DMS153 treated with DMSO at 0.1 percent for 48 hours (cell line): ENCODE measurements around the gene GAGE10.
A peak's percentile ranks its signal among the peaks of the same experiment; 100 is the strongest.

Experiments
- DNase-seq: peaks from one replicate; lab custom pipeline; 2025; ENCODE audit not compliant: unreplicated experiment; lab: John Stamatoyannopoulos, UW

GAGE10 gene

DNA sequence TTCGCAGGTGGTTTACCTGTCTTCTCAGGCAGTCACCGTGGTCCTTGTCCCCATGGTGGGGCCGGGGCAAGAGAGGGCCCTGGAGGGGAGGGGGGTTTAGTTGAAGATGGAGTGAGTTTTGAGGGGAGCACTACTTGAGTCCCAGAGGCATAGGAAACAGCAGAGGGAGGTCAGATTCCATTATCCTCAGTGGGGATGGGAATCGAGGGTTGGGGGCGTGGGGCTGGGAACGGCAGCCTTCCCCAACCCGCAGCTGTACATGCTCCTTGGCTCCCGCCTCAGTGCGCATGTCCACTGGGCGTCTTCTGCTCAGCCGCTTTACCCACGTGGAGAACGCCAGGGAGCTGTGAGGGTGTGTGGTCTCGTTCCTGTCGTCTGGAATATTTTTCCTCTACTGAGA is at the start of gene GAGE10:
GAGE10 (plus strand) TSS at position 301 of the 400 bp plus-strand sequence. CDS start 1,214 bp downstream, outside the sequence.
- no peak for DNase-seq

GRCh38 chrX:49254639-49255038 is 48.8 kb upstream of the GAGE10 start:
- no peak for DNase-seq

DNA sequence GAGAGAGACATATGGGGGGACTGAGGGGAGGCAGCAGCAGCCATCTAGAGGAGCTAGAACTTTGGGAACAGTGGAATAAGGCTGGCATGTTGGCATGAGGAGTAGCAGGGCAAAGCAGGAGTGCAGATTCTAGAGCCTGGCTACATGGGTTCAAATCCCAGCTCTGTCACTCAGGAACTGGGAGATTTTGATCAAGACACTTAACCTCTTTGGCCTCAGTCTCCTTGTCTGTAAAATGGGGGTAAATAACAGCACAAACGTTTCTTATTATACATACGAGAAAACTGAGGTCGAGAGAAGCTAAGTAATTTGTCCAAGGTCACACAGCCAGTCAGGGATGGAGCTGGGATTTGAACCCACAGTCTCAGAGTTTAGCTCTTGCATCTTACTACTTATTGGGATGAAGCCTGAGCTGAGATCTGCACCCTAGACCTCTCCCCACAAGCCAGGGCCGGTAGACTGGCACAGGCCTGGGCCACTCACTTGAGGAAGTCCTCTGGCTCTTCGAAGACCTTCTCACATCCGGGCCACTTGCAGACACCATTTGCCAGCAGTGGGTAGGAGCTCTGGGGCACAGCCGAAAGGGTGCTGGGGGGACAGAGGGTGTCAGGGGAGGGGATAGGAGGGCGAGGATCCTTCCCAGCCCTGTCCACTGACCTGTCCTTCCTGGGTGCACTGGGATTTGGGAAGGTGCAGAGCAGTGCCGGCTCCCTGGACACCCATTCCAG is 47.0 kb upstream of the GAGE10 start:
- no peak for DNase-seq

- DNase-seq, result no peak
Measured at GRCh38 chrX:49257074-49257790, 46.2 kb upstream of the GAGE10 start.

GRCh38 chrX:49257846-49258748 is 45.3 kb upstream of the GAGE10 start:
- DNase-seq, result no peak

- DNase-seq, result no peak
Measured at GRCh38 chrX:49258749-49259124, 44.7 kb upstream of the GAGE10 start.

DNA sequence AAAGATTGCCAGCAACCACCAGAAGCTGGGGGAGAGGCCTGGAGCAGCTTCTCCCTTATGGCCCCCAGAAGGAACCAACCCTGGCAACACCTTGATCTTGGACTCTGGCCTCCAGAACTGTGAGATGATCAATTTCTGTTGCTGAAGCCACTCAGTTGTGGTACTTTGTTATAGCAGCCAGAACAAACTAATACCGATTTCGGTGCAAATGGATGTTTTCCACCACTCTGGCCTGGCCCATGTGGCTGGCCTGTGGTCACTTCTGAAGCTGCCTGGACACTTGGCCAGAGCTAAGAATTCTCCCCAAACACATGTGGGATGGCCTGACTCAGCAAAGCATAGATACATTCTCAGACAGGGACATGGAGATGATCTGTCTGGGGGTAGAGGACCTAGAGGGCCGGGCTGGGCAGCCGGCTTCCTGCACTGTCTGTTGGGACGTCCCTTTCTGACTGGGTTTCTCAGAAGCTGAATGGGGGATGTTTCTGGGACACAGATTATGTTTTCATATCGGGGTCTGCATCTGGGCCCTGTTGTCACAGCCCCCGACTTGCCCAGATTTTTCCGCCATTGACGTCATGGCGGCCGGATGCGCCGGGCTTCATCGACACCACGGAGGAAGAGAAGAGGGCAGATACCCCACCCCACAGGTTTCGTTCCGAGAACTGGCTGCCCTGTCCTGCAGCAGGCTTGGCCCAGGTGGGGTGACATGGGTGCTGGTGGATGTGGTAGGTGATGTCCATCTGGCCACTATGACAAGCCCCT is 43.0 kb upstream of the GAGE10 start:
- DNase-seq, result no peak

GRCh38 chrX:49262603-49263002 is 40.8 kb upstream of the GAGE10 start:
- DNase-seq, result no peak

GRCh38 chrX:49263631-49264030 is 39.8 kb upstream of the GAGE10 start:
- DNase-seq, result no peak

DNA sequence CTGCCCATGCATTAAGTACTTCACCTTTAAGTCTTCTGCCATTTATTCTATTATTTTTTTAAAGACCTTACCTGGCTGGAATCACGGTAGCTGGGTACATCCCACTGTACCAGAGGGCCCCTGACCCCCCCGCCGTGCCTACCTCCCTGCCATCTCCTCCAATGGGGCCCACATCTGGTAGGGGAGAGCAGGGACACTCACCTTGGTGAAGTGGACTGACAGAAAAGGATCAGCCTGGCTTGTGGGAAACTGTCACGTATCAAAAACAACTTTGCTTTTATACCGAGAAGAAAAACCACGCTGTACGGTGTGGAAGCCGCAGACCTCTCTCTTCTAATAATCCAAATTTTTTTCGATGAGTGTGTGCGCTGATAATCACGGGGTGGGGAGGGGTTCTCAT is 39.0 kb upstream of the GAGE10 start, which contains the start of gene FOXP3:
FOXP3 (minus strand) TSS at position 251 of the 400 bp plus-strand sequence. CDS start 6,205 bp downstream, outside the sequence.
- DNase-seq, result no peak

GRCh38 chrX:49266523-49267445 is 36.7 kb upstream of the GAGE10 start:
- DNase-seq, result no peak

DNA sequence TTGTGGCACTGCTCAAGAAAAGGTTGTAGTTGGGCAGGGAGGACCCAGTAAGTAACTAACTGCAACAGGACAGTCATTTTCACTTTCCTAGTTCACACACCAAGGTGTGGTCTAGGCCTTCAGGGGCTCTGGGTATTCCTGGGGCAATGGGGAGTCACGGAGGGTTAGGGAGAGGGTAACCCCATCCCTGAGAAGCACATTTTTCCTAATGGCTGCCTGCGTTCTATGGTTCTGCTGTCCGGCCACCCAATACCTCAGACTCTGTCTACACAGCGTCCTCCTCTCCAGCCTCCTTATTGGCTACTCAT is 34.8 kb upstream of the GAGE10 start:
- DNase-seq, result no peak

GRCh38 chrX:49269010-49269766 is 34.3 kb upstream of the GAGE10 start:
- peak; percentile 83 for DNase-seq

DNA sequence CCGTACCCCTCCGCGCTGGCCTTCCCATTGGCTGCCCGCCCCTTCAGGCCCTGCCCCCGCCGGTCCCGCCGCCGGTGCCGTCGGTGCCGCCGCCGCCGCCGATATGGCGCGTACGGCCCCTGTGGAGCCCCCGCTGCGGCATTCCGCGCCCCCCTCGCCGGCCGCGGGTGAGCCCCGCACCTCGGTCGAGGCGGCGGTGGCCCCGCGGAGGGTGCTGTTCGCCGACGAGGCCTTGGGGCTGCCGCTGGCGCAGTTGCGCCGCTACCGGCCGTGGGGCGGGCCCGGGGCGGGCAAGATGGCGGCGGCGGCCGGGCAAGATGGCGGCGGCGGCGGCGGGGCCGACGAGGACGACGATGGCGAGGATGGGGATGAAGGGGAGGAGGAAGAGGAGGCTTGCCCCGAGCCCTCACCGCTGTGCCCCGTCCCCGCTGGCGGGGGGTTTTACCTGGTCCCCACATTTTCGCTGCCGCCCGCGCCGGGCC is 33.6 kb upstream of the GAGE10 start, which contains the start of gene PPP1R3F:
PPP1R3F (plus strand) TSS at position 27 of the 482 bp plus-strand sequence; CDS start at position 104, 77 bp downstream.
- no peak for DNase-seq

DNA sequence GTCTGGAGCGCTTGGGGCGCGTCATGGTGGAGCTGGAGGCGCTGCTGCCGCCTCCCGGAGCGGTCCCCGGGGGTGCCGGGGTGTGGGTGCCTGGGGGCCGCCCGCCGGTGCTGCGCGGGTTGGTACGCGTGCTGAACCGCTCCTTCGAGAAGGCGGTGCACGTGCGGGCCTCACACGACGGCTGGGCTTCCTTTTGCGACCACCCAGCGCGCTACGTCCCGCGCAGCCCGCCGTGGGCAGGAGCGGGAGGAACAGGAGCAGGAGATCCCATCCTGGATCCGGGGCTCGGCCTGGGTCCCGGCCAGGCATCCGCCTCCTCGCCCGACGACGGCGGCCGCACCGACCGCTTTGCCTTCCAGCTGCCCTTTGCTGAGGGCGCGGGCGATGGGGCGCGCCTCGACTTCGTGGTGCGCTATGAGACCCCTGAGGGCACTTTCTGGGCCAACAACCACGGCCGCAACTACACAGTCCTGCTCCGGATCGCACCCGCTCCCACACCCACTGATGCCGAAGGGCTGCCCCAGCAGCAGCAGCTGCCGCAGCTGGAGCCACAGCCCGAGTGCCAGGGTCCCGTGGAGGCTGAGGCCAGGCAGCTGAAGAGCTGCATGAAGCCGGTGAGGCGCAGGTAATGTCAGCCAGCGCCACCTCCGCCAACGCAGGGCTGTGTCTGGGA is 33.1 kb upstream of the GAGE10 start:
- no peak for DNase-seq

GRCh38 chrX:49271341-49271740 is 32.1 kb upstream of the GAGE10 start:
- no peak for DNase-seq

- no peak for DNase-seq
Measured at GRCh38 chrX:49272421-49272820, 31.0 kb upstream of the GAGE10 start.

DNA sequence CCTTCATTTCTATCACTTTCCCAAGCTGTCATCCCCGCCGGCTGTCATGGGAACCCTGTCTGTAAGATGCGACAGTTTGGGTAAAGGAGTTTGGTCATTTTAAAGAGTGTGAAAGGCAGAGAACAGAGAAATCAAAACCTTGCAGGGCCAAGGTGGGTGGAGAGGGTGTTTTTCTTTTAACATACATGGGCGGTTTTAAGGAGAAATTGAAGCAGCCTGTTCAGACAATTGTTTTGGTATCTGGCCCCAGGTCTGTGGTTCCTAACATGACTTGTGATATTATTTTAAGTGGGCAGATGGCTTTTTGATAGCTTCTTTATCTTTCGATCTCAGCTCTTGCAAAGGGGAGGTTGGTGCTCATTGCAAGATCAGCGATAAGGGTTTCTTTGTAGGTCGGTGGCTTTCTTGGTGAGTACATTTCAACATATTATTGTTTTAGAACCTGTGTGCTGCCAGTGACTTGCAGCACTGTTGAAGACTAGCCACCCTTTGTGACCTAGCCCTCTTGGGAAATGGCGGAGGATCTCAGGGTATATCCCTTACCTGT is 30.2 kb upstream of the GAGE10 start:
- no peak for DNase-seq
